ENCODE data around the gene STRIP2.

STRIP2 gene

GRCh38 chr7:129385116-129385515 is 49.1 kb upstream of the STRIP2 start (continued):
- TF ChIP-seq, protein P1, sequence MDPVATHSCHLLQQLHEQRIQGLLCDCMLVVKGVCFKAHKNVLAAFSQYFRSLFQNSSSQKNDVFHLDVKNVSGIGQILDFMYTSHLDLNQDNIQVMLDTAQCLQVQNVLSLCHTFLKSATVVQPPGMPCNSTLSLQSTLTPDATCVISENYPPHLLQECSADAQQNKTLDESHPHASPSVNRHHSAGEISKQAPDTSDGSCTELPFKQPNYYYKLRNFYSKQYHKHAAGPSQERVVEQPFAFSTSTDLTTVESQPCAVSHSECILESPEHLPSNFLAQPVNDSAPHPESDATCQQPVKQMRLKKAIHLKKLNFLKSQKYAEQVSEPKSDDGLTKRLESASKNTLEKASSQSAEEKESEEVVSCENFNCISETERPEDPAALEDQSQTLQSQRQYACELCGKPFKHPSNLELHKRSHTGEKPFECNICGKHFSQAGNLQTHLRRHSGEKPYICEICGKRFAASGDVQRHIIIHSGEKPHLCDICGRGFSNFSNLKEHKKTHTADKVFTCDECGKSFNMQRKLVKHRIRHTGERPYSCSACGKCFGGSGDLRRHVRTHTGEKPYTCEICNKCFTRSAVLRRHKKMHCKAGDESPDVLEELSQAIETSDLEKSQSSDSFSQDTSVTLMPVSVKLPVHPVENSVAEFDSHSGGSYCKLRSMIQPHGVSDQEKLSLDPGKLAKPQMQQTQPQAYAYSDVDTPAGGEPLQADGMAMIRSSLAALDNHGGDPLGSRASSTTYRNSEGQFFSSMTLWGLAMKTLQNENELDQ (tag by site-specific recombination; IDR thresholded peaks at IDR 0.05; ENCODE audit: low read depth): no peak
- no peak for TF ChIP-seq ZNF433 (tag by site-specific recombination; IDR thresholded peaks at IDR 0.05; ENCODE audit: low read depth)
- TF ChIP-seq ZNF140 (tag by site-specific recombination; IDR thresholded peaks at IDR 0.05): no peak
- no peak for TF ChIP-seq YY2 (tag by site-specific recombination; IDR thresholded peaks at IDR 0.05)
- no peak for TF ChIP-seq SCRT1 (tag by site-specific recombination; IDR thresholded peaks at IDR 0.05; ENCODE audit: borderline replicate concordance)
- TF ChIP-seq ZNF792 (tag by site-specific recombination; IDR thresholded peaks at IDR 0.05): no peak

DNA sequence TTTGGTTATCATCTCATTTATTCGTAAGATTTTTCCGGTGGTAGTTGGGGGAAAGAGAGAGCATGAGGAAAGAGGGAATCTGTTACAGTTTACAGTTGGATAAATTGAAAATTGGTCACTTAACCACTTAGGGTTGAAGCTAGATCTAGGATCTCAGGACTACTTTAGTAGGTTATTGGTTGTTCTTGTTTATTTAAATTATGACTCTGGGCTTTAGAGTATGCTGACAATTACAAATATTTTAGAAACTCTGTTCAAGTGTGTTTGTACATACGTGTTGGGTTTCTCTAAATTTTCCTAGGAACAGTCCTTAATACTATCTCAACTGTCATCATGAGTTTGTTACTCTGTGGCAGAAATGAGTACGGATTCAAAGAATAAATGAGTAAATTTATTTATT is 48.6 kb upstream of the STRIP2 start:
- ChIA-PET CTCF (interaction anchor here (1.0 to 1.4 kb wide), 3 partner anchors 9 to 167 kb away, joined by 3 to 7 read pairs (median 4); no protein-coding TSS in a partner anchor), POLR2A (no interaction called here)
- H3K4me3 ChIP-seq (ENCODE audit: low read depth, low read length): no peak overlapping the region
- no peak overlapping the region for H3K27ac ChIP-seq (ENCODE audit: extremely low read depth, low read depth, low read length)
- no peaks in the 10 kb centered on the region for H3K4me1 ChIP-seq (ENCODE audit: control insufficient read depth, insufficient read depth, low read length)
- no peaks in the 10 kb centered on the region for H3K9me3 ChIP-seq (ENCODE audit: control insufficient read depth, insufficient read depth, low read depth, low read length)
- H3K36me3 ChIP-seq (ENCODE audit: control insufficient read depth in 2 of 2, insufficient read depth in 1 of 2, low read length in 2 of 2): peaks cover 0 to 3% of the 10 kb centered on the region in 2 experiments; a peak in 1 of 3 replicates
- TF ChIP-seq ZSCAN23 (tag by site-specific recombination; IDR thresholded peaks at IDR 0.05) (no peak), ELK4 (IDR thresholded peaks at IDR 0.05; ENCODE audit: borderline replicate concordance, low read depth, low read length) (no peak), ZNF596 (tag by site-specific recombination; IDR thresholded peaks at IDR 0.05) (no peak), PRDM4 (tag by site-specific recombination; IDR thresholded peaks at IDR 0.05) (no peak), ZNF777 (tag by site-specific recombination; IDR thresholded peaks at IDR 0.05; ENCODE audit: borderline replicate concordance) (no peak), ZNF133 (tag by site-specific recombination; IDR thresholded peaks at IDR 0.05) (no peak), ZNF558 (tag by site-specific recombination; IDR thresholded peaks at IDR 0.05) (no peak), SP3 (tag by site-specific recombination; IDR thresholded peaks at IDR 0.05) (no peak), HIC1 (tag by site-specific recombination; IDR thresholded peaks at IDR 0.05) (no peak), ZNF521 (tag by site-specific recombination; IDR thresholded peaks at IDR 0.05) (no peak), ZSCAN30 (tag by site-specific recombination; IDR thresholded peaks at IDR 0.05) (no peak), ZNF837 (tag by site-specific recombination; IDR thresholded peaks at IDR 0.05) (no peak), ZNF704 (tag by site-specific recombination; IDR thresholded peaks at IDR 0.05) (no peak)
- TF ChIP-seq, protein P2, sequence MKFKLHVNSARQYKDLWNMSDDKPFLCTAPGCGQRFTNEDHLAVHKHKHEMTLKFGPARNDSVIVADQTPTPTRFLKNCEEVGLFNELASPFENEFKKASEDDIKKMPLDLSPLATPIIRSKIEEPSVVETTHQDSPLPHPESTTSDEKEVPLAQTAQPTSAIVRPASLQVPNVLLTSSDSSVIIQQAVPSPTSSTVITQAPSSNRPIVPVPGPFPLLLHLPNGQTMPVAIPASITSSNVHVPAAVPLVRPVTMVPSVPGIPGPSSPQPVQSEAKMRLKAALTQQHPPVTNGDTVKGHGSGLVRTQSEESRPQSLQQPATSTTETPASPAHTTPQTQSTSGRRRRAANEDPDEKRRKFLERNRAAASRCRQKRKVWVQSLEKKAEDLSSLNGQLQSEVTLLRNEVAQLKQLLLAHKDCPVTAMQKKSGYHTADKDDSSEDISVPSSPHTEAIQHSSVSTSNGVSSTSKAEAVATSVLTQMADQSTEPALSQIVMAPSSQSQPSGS (tag by site-specific recombination; IDR thresholded peaks at IDR 0.05; ENCODE audit: low read depth): no peak
- TF ChIP-seq, protein P1 (tag by site-specific recombination; IDR thresholded peaks at IDR 0.05; ENCODE audit: low read depth): no peak

All from HEK293 (cell line).